Measurements from ENCODE around the gene PHF23. TPM values are rescaled to one million over a fixed set of nuclear protein-coding genes. Genes with fewer than 3 reads are reported as not detected.

Gene PHF23
- total and polyA plus RNA-seq, 11 donors = 13.7 to 36.7 (median 23.0) TPM

DNA sequence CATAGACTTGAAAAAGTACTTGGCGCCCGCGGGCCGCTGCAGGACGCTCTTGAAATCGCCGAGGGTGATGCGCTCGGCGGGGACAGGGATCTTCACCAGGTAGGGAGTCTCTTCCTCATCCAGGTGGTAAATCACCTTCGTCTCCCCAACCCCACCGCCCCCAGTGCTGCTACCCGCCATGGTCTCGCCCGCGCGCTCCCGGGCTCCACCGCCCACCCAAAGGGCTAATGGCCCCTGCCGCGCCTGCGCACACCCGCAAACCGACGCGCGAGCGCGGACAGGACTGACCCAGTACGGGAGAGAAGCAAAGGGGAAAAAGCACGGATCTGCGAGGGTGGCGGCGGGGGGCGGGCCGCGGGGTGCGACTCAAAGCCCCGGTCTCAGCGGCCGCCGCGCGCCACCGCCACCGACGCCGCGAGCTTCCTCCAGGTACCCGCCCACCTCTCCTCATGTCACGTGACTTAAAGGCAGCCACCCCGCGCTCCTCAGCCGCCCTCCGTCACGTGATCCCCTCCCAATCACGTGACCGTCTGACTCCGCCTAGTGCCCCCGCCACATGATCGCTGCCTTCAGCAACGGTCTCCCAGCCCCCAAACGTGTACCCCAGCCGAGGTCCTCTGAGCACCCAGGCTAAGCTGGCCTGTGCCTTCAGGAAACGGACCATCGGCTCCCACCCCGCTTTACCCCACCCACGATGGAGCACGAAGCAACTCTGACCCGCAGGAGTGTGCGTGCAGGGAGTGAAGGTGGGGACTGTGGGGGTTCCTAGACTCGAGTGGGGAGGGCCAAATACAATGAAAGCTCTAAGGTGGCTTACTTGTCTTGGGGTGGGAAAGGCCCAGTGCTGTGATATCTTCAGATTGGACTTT, 4.9 kb downstream of the PHF23 start, which contains the start of gene DVL2:
TSS of gene DVL2 (minus strand) at position 435 of the 869 bp plus-strand sequence. CDS start at position 180, 255 bp downstream.
- H3K27ac ChIP-seq = peak within 1 kb of the TSS; percentile 17 to 96 (median 88)
- no peaks in the 10 kb centered on the region for H3K27me3 ChIP-seq
- peaks cover 5 to 53% (median 26%) of the 10 kb centered on the region in 12 donors for H3K4me1 ChIP-seq
- peak; percentile 53 to 68 (median 64) for ATAC-seq
- TF ChIP-seq POLR2A (IDR thresholded peaks at IDR 0.05) (peak in 1 of 2 donors; percentile 79), CTCF (IDR thresholded peaks at IDR 0.05) (no peak)
- H3K4me3 ChIP-seq = peak within 1 kb of the TSS; percentile 65 to 99 (median 84)
- H3K36me3 ChIP-seq = peaks cover 0 to 37% (median 30%) of the 10 kb centered on the region in 9 donors
- intact Hi-C loops (cut with DNase I) = loop anchor here in 3 of 10 donors (10.0 kb wide), 3 partner anchors 250 to 610 kb away; partner anchors contain the start of genes CD68 (in 1 of the 3), POLR2A (in 1 of the 3) and SLC35G6 (in 1 of the 3)
- H3K9me3 ChIP-seq = no peaks in the 10 kb centered on the region
- peak; percentile 96 to 97 (median 97) for DNase-seq
- WGBS, 4 donors = 0 to 1% (median 1%) methylated on average over 19 to 72 of the region's 72 CpGs

DNA sequence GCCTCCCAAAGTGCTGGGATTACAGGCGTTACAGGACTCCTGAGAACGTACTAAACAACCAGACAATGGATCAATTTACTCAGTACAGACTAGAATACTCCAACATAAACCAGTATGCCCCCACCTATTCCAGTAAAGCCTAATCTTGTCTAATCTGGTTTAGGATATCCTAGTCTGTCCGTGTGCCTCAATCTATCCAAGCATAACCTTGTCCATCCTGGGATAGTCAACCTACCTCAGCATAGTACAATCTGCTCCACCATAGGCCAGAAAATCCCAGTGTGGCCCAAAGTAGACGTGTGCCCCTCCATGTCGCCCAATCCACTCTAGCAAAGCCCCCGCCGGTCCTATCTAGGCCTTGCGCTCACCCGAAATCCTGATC, 5.6 kb downstream of the PHF23 start:
- Histone ChIP-seq H3K36me3 (peaks cover 0 to 43% (median 36%) of the 10 kb centered on the region in 9 donors), H3K4me3 (peak overlapping the region; percentile 65 to 99 (median 84)), H3K4me1 (peaks cover 5 to 53% (median 26%) of the 10 kb centered on the region in 12 donors), H3K27ac (peak overlapping the region; percentile 17 to 96 (median 88)), H3K9me3 (no peaks in the 10 kb centered on the region), H3K27me3 (no peaks in the 10 kb centered on the region)
- TF ChIP-seq POLR2A (IDR thresholded peaks at IDR 0.05) (no peak), CTCF (IDR thresholded peaks at IDR 0.05) (no peak)
- ATAC-seq (peak in 2 of 4 donors; percentile 1 to 4), DNase-seq (no peak)
- intact Hi-C loops (cut with DNase I) = loop anchor here in 3 of 10 donors (10.0 kb wide), 3 partner anchors 251 to 611 kb away; partner anchors contain the start of genes CD68 (in 1 of the 3), POLR2A (in 1 of the 3) and SLC35G6 (in 1 of the 3)
- WGBS, 4 donors = 1 to 3% (median 2%) methylated on average over 9 of the region's 9 CpGs

- DNase-seq (no peak), ATAC-seq (no peak)
- Histone ChIP-seq H3K27ac (no peak overlapping the region), H3K4me1 (peaks cover 5 to 48% (median 23%) of the 10 kb centered on the region in 12 donors), H3K36me3 (peaks cover 0 to 57% (median 50%) of the 10 kb centered on the region in 9 donors), H3K4me3 (peak overlapping the region in 2 of 12 donors; percentile 79 to 85), H3K9me3 (no peaks in the 10 kb centered on the region), H3K27me3 (no peaks in the 10 kb centered on the region)
- 80 to 85% (median 83%) methylated on average over 5 of the region's 5 CpGs for WGBS, 4 donors
- intact Hi-C loops (cut with DNase I) = loop anchor here in 3 of 10 donors (10.0 kb wide), 3 partner anchors 253 to 613 kb away; partner anchors contain the start of genes CD68 (in 1 of the 3), POLR2A (in 1 of the 3) and SLC35G6 (in 1 of the 3)
- TF ChIP-seq CTCF (IDR thresholded peaks at IDR 0.05) = no peak
Observed at GRCh38 chr17:7232114-7232513, 7.1 kb downstream of the PHF23 start.

GRCh38 chr17:7229504-7229903, 9.8 kb downstream of the PHF23 start:
- no peak for TF ChIP-seq CTCF (IDR thresholded peaks at IDR 0.05)
- no peak for TF ChIP-seq POLR2A (IDR thresholded peaks at IDR 0.05)
- Histone ChIP-seq H3K4me1 (peaks cover 5 to 38% (median 17%) of the 10 kb centered on the region in 12 donors), H3K27me3 (no peaks in the 10 kb centered on the region), H3K4me3 (no peak overlapping the region), H3K27ac (no peak overlapping the region), H3K9me3 (no peaks in the 10 kb centered on the region), H3K36me3 (peaks cover 0 to 61% (median 58%) of the 10 kb centered on the region in 9 donors)
- DNase-seq (no peak), ATAC-seq (no peak)
- intact Hi-C loops (cut with DNase I) = no loop called here
- WGBS, 4 donors = 94 to 97% (median 96%) methylated on average over 19 of the region's 19 CpGs
